ENCODE measurements around the gene LRIG2.
"Not testable (repeated sequence)": the region's sequence is repeated elsewhere in the genome, so short reads cannot be mapped to it uniquely, and the experiment has no call there.

Gene LRIG2

GRCh38 chr1:113133038-113133437 lies 60.0 kb downstream of the LRIG2 start:
- peak; percentile 80 to 86 for ATAC-seq

DNA sequence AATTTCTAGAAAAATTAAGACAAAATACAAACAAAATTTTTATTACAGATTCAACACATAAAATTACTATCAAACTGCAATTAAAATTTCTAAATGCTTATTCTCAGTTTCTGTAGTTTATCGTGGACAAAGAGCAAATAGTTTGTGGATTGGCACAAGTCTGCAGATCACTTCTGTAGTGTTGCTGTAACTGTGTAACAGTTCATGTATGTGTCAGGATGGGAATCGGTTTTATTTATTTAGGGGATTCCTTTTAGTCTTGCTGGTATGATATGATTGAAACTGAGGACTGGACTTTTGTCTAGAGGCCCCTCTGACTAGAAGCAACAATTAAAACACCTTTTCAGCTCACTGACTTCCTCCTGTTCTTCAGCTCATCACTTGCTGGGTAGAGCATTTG lies 60.8 kb downstream of the LRIG2 start:
- ATAC-seq = no peak

DNA sequence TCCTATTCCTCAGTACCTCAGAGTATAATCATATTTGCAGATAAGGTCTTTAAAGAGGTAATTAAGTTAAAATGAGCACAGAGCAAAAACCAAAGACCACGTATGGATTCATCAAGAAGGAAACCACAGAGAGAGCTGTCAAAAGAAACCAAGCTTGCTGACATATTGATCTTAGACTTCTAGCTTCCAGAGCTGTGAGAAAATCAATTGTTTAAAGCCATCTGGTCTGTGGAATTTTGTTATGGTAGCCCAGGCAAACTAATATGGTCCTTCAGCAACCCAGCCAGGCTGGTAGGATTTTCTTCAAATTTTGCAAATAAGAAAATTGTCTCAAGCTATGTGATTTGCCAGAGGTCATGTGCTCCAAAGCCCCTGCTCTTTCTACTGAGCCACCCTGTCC lies 62.5 kb downstream of the LRIG2 start:
- no peak for ATAC-seq

DNA sequence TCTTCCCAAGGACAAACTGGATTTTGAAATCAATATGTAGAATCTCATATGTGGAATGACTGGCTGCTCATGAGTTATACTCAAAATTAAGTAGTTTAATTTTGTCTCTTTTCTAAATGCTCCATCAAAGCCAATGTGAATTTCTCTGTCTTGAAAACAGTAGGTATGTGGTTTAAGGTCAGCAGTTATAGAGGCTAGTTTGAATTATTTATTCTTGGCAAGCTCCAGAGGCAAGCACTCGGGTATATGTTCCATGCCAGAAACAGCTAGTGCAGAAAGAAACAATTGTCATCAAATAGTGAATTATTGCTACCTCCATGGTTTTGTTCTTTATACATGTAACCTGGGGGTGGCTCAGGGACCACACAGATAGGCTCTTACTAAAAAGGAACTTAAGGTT lies 63.5 kb downstream of the LRIG2 start:
- no peak for ATAC-seq

DNA sequence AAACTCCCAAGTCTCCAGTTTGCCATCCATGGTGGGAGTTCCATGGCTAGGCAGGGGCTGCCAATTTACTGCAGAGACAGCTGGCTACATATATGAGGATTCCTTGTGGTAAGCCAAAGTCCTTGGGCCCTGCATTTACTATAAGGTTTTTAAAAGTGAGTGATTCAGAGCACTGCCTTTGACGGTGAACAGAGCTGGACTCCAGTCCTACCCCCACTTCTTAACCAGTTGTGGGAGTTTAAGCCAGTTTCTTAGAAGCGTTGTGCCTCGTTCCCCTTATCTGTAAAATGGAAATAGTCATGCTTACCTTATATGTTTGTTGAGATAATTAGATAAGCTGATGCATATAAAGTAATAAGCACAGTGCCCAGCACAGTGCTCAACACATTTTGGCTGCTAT lies 64.6 kb downstream of the LRIG2 start:
- no peak for ATAC-seq

- ATAC-seq = no peak
Measured at GRCh38 chr1:113138778-113139177, 65.8 kb downstream of the LRIG2 start.

GRCh38 chr1:113140176-113140575 lies 67.2 kb downstream of the LRIG2 start:
- ATAC-seq = no peak

DNA sequence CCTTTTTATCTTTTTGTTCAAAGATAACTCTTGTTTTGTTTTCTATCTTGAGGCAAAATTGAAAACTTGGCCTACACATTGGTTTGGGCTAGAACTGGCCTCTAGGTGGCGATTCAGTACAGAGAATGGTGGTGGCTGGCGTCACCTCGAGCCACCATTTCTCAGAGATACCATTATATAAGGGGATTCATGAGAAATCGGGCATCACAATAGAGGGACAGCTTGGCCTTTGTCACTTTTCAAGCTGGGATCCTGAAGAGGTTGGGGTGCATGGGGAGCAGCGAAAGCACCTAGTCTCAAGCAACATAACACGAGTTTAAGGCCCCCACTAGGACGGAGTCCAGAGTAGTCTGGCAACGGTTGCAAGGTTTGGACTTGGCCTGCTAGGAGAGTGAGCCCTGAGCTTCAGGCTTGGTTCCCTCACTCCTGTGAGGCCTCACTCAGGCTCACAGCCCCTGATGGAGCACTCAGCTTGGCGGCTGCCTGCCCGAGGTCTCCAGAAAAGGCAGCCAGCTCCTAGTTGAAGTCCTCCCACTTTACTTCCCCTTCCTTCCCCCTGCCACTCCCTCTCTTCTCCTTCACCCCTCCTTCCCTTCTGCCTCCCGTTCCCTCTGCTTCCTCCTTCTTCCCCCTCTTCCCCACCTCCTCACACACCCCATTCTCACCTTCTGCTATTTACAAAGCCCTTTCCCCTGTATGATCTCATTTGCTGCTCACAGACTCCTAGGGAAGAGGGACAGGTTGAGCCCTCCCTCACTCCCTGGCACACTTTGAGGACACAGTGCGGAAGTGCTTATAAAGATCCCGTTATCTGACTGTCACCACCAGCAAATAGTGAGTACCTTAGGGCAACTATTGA lies 67.8 kb downstream of the LRIG2 start:
- ATAC-seq = peak; percentile 60 to 82

DNA sequence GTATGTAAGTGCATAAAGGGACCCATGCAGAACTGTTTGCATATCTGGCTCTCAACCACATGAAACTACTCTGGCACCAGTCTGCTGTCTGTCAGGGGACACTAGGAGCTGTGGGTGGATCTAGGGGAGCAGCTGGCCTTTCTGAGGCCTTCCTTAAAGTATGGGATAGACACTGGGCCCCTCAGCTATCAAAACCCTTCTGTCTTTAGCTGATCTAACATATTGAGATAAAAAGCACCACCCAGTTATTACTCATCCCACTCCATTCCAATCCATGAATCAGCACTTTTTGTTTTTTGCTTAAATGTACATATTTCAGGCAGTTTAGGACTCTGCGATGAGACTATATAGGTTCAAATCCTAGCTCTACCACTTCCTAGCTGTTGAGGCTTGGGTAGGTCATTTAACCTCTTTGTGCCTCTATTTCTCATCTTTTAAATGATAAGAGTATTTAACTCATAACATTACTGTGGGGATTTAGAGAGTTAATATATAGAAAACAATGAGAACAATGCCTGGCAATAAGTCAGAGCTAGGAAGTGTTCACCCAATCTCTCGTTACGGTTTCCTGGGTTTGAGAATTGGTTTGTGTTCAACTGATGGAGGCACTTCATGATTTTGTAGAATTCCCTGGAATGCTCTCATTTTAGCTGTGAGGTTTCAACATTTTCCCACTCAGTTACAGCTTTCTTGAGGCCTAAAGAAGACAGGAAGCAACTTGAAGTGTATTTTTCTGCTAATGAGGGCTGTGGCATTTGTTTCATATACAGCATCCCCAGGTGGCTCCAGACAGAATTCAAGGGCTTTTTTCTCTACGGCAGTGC lies 68.9 kb downstream of the LRIG2 start:
- ATAC-seq = no peak

GRCh38 chr1:113142791-113143190 lies 69.8 kb downstream of the LRIG2 start:
- ATAC-seq = no peak

DNA sequence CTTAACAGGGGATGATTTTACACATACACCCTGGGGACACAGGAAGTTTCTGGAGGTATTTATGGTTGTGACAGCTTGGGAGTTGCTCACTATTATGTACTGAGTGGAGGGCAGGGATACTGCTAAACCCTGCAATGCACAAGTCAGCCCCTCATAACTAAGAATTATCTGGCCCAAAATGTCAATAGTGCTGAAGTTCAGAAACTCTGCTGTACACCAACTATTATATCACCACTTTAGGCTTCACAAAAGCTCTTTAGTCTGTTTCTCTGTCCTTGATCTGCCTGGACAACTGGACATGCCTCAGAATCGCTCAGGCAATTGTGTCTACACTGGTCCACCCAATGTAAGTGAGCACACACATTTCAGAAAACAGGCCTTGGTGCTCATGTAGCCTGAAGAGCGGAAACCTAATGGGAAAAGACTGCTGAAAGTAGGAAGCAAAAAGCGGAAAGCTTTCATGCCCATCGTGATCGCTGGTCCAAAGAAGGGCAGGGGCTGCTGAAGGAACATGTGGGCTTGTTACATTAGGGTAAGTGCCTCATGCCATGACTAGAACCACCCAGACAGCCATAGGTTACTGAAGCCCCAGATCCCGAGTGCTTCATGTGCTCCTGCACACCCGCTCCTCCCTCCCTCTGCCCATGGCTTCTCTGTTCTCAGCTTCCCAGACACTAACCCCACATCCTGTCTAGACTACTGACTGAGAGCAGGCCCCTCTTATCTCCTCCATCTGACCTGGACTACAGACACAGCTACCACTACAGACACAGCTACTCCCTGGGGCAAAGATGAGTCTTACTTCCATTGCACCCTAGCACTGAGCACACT lies 73.5 kb downstream of the LRIG2 start:
- ATAC-seq = peak; percentile 63 to 68

- no peak for ATAC-seq
Measured at GRCh38 chr1:113147073-113147625, 74.2 kb downstream of the LRIG2 start.

DNA sequence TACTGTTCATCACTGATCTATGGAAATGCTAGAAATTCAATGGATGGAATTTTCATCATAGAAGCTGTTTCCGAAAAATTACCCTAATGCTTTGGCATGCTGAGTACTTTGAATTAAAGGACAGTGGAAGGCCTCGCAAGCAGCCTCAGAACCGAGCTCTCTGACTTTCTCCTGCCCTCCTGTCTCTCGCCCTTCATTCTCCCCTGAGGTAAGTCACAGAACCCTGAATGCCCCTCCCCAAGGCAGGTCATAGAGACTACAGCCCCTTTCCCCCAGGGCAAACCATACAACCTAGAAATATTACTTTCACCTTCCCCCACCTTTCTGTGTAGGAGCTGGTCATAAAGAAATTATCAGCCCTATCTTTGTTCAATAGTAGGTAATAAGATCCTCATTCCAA lies 74.8 kb downstream of the LRIG2 start:
- ATAC-seq = no peak

DNA sequence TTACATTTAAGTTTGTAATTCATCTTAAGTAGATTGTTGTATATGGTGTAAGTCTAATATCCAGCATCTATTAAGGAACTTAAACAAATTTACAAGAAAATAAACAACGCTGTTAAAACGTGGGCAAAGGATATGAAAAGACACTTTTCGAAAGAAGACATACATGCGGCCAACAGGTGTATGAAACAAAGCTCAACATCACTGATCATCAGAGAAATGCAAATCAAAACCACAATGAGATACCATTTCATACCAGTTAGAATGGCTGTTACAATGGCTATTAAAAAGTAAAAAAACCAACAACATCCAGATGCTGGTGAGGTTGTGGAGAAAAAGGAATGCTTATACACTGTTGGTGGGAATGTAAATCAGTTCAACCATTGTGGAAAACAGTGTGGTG lies 77.5 kb downstream of the LRIG2 start:
- not testable (repeated sequence) for ATAC-seq

DNA sequence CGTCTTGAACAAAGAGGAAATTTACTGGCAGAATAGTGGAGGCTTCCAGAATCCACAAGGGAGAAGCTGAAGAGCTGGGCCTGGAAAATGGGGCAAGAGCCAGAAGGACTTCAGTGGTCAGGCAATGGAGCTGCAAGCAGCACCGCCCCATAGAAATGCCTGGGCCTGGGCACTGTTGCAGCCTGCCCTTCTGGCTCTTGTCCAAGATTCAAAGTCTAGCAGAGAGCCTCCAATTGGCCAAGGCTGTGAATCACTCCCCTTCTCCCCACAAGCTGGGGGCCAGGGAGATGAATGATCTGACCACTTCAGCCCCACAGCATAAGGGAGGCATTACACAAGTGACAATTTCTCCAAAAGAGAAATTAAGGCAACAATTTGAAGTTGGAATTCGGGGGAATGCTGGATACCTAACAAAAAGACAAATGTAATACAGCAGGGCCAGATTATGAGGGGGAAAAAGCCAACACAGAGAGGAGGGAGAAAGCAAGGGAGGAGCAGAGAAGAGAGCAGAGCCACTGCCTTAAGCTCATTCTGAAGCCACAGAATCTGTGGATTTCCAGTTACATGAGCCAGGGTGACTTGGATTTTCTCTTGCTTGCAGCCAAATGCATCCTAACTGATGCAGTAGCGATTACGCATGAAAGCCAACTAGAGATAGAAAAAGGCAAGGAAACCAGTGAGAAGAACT lies 80.3 kb downstream of the LRIG2 start:
- no peak for ATAC-seq

- no peak for ATAC-seq
Measured at GRCh38 chr1:113156368-113156767, 83.4 kb downstream of the LRIG2 start.

GRCh38 chr1:113158743-113159142 lies 85.7 kb downstream of the LRIG2 start:
- ATAC-seq = not testable (repeated sequence)

DNA sequence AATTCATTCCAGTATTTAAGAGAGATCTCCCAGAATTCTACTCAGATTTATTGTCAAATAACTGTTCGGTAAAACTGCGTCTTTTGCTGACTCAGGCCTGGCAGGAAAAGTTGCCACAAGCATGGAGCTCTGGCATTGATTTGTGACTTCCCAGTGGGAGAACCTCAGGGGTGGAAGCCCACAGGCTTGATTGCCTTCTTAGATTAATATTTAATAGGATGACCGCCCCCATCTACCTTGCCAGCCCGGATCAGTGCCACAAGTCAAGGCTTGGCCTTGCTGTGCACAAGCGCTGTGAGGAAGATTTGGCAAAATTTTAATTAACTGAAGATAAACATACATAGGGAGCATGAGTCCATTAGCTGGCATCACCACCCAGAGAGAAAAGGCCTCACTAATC lies 93.5 kb downstream of the LRIG2 start:
- no peak for ATAC-seq

DNA sequence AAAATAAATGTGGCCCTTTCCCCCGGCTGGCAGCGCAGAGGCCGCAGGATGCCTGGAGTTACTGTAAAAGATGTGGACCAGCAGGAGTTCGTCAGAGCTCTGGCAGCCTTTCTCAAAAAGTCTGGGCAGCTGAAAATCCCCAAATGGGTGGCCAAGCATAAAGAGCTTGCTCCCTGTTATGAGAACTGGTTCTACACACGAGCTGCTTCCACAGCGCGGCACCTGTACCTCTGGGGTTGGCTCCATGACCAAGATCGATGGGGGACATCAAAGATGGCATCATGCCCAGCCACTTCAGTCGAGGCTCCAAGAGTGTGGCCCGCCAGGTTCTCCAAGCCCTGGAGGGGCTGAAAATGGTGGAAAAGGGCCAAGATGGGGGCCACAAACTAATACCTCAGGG lies 95.9 kb downstream of the LRIG2 start:
- ATAC-seq = no peak

DNA sequence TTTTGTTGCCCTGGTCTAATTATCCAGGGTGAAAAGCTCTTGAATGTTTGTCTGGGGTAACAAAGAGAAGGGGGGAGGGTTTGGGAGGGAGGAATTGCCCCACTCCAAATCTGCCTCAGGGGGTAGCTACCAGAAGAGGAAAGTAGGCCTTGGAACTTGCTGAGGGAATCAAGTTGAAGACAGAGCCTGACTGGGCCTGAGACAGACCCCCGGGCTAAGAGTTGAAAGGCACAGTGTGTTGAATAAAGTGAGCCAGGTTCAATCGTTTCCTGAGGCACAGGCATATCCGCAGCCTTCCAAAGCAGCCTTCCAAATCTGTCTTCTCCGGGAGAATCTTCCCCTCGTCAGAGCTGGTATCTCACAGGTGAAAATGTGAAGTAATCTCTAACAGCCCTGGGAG lies 96.6 kb downstream of the LRIG2 start:
- ATAC-seq = no peak

GRCh38 chr1:113170519-113170918 lies 97.5 kb downstream of the LRIG2 start:
- ATAC-seq = no peak

- ATAC-seq = peak in 1 of 2 donors; percentile 35
Measured at GRCh38 chr1:113178106-113178505, 105.1 kb downstream of the LRIG2 start.

Data from activated CD4-positive, CD25-positive, alpha-beta regulatory T cell treated with anti-CD3 and anti-CD28 coated beads, Interleukin-2, amount 50 U/mL, for 24 hours (primary cell).